ENCODE measurements around the gene CEP63. TPM values are rescaled to one million over a fixed set of nuclear protein-coding genes. Genes with fewer than 3 reads are reported as not detected.

CEP63 gene
- total and polyA plus RNA-seq, 2 of the 8 experiments (the other 6 are each of a cell fraction or from before 2014, with no cell fraction given): 5.3 to 18.2 TPM

GRCh38 chr3:134527538-134528186, 41.8 kb downstream of the CEP63 start:
- Histone ChIP-seq H3K18ac (ENCODE audit: extremely low read depth, low read length) (no peak overlapping the region), H4K5ac (ENCODE audit: insufficient read length, low read depth, low read length) (no peak overlapping the region), H3K79me2 (ENCODE audit: control insufficient read depth in 1 of 2, insufficient read depth in 2 of 2, low read length in 2 of 2) (peaks cover 0 to 4% of the 10 kb centered on the region in 2 experiments; a peak in 1 of 4 replicates), H2BK5ac (ENCODE audit: low read depth, low read length) (no peak overlapping the region), H4K91ac (replicated peaks; ENCODE audit: insufficient read length, low read length) (no peak overlapping the region), H3K9ac (replicated peaks in 1 of 4; ENCODE audit: extremely low read depth in 1 of 4, low read depth in 3 of 4, low read length in 3 of 4) (no peak overlapping the region), H2AFZ (ENCODE audit: low read length) (no peak overlapping the region), H3K27ac (ENCODE audit: low read depth, low read length) (no peak overlapping the region), H3K4ac (replicated peaks; ENCODE audit: insufficient read length, low read depth, low read length) (no peak overlapping the region), H3K14ac (ENCODE audit: insufficient read length) (no peak overlapping the region), H3K9me3 (ENCODE audit: insufficient read depth in 2 of 2, low read depth in 1 of 2, low read length in 1 of 2) (peaks cover 0 to 9% of the 10 kb centered on the region in 2 experiments; a peak in 2 of 4 replicates), H4K8ac (ENCODE audit: extremely low read depth, insufficient read depth, low read length) (no peak overlapping the region; the same call in 1 of the 2 replicates), H3K79me1 (ENCODE audit: low read depth, low read length) (no peaks in the 10 kb centered on the region), H3K4me2 (ENCODE audit: insufficient read depth in 1 of 2, low read depth in 2 of 2, low read length in 2 of 2) (no peak overlapping the region), H3K23ac (ENCODE audit: insufficient read length) (no peak overlapping the region), H3K56ac (replicated peaks; ENCODE audit: insufficient read length, low read depth, low read length) (no peak overlapping the region), H4K20me1 (replicated peaks in 1 of 2; ENCODE audit: control insufficient read depth in 1 of 2, insufficient read depth in 2 of 2, low read length in 2 of 2) (peaks cover 0 to 3% of the 10 kb centered on the region in 2 experiments), H3K36me3 (ENCODE audit: control insufficient read depth in 2 of 4, insufficient read depth in 4 of 4, low read length in 3 of 4) (peaks cover 0 to 2% (median 0%) of the 10 kb centered on the region in 4 experiments; a peak in 1 of 8 replicates), H3K4me3 (ENCODE audit: extremely low read depth in 1 of 4, insufficient read depth in 2 of 4, low read depth in 3 of 4, low read length in 4 of 4) (no peak overlapping the region), H2BK20ac (ENCODE audit: low read length) (no peak overlapping the region), H3K27me3 (replicated peaks in 1 of 4; ENCODE audit: control insufficient read depth in 3 of 4, extremely low read depth in 1 of 4, insufficient read depth in 3 of 4, low read length in 3 of 4) (no peaks in the 10 kb centered on the region), H2BK15ac (ENCODE audit: low read length) (no peak overlapping the region), H2BK12ac (ENCODE audit: low read depth, low read length) (no peak overlapping the region), H3K4me1 (replicated peaks in 1 of 4; ENCODE audit: control insufficient read depth in 3 of 4, insufficient read depth in 4 of 4, low read length in 3 of 4) (peaks cover 0 to 2% (median 0%) of the 10 kb centered on the region in 4 experiments; a peak in 2 of 7 replicates), H3K23me2 (ENCODE audit: low read depth, low read length) (no peaks in the 10 kb centered on the region; the same call in 1 of the 2 replicates), H2BK120ac (replicated peaks; ENCODE audit: low read depth, low read length) (no peak overlapping the region), H2AK5ac (ENCODE audit: low read depth, low read length) (no peak overlapping the region)
- no peak for FAIRE-seq
- no peak for DNase-seq (ENCODE audit: low read depth in 1 of 2, low spot score in 2 of 2)
- ChIA-PET POLR2A (ENCODE audit: partially characterized antibody) (no interaction called here), CTCF (ENCODE audit: partially characterized antibody) (interaction anchor here (0.6 to 3.0 kb wide), 11 partner anchors 10 to 226 kb away, joined by 3 to 14 read pairs (median 4); no protein-coding TSS in a partner anchor)
- 95% methylated on average over 7 of the region's 7 CpGs; no CpG with 5 or more reads in 1 of the 2 experiments for WGBS, 2 experiments (ENCODE audit: extremely low coverage in 1 of 2, insufficient coverage in 1 of 2, insufficient read length in 1 of 2, insufficient replicate concordance in 2 of 2, low coverage in 1 of 2, low lambda C conversion rate in 2 of 2, missing lambda C conversion rate in 1 of 2)
- no peak for TF ChIP-seq SIRT6 (IDR thresholded peaks at IDR 0.05; ENCODE audit: low read length)
- TF ChIP-seq CBX8 (IDR thresholded peaks at IDR 0.05; ENCODE audit: borderline replicate concordance, low read depth, low read length): no peak
- no peak for TF ChIP-seq CTCF (IDR thresholded peaks at IDR 0.05; ENCODE audit: control extremely low read depth in 1 of 3, insufficient read depth in 1 of 3, low read depth in 1 of 3, low read length in 3 of 3)
- TF ChIP-seq E2F6 (IDR thresholded peaks at IDR 0.05): no peak
- no peak for TF ChIP-seq HDAC6 (IDR thresholded peaks at IDR 0.05; ENCODE audit: low read depth, low read length)
- TF ChIP-seq RFX5 (IDR thresholded peaks at IDR 0.05; ENCODE audit: borderline replicate concordance, low read depth, low read length): no peak
- no peak for TF ChIP-seq BCL11A (IDR thresholded peaks at IDR 0.05; ENCODE audit: low read depth in 2 of 2, low read length in 2 of 2)
- TF ChIP-seq POLR2AphosphoS5 (IDR thresholded peaks at IDR 0.05; ENCODE audit: low read depth, low read length): no peak
- TF ChIP-seq RAD21 (IDR thresholded peaks at IDR 0.05 in 1 of 2, conservative IDR thresholded peaks at IDR 0.05 in 1 of 2; ENCODE audit: low read depth in 2 of 2, low read length in 2 of 2): no peak

Data from H1 (cell line).